ENCODE data around the gene COL24A1. TPM values are rescaled to one million over a fixed set of nuclear protein-coding genes. Genes with fewer than 3 reads are reported as not detected.

COL24A1 gene
- total RNA-seq, 6 donors from 2014 or later: 0.30 to 2.1 (median 0.68) TPM

DNA sequence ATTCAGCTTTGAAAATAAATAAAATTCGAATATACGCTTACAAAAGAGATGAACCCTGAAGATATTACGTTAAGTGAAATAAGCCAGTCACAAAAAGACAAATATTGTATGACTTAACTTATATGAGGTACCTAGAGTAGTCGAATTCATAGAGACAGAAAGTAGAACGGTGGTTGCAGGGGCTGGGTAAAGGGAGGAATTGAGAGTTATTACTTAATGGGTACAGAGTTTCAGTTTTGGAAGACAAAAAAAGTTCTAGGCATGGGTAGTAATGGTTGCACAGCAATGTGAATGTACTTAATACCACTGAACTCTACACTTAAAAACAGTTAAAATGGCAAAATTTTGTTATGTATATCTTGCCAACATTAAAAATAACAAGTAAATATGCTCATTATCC, 399.7 kb downstream of the COL24A1 start:
- H3K27ac ChIP-seq: no peak overlapping the region
- no peaks in the 10 kb centered on the region for H3K4me1 ChIP-seq
- 86 to 87% methylated on average over 5 of the region's 5 CpGs for WGBS, 2 donors
- H3K27me3 ChIP-seq: no peaks in the 10 kb centered on the region
- no peak overlapping the region for H3K4me3 ChIP-seq
- ATAC-seq (ENCODE audit: low FRiP score in 2 of 2) (no peak), DNase-seq (no peak)
- H3K36me3 ChIP-seq: no peaks in the 10 kb centered on the region
- H3K9me3 ChIP-seq: no peaks in the 10 kb centered on the region
- no peak for TF ChIP-seq POLR2A (IDR thresholded peaks at IDR 0.05)
- TF ChIP-seq EP300 (IDR thresholded peaks at IDR 0.05): no peak
- TF ChIP-seq CTCF (IDR thresholded peaks at IDR 0.05): no peak
- TF ChIP-seq POLR2AphosphoS5 (IDR thresholded peaks at IDR 0.05): no peak

- Histone ChIP-seq H3K36me3 (no peaks in the 10 kb centered on the region), H3K27me3 (no peaks in the 10 kb centered on the region), H3K9me3 (no peaks in the 10 kb centered on the region), H3K4me3 (no peak overlapping the region), H3K4me1 (no peaks in the 10 kb centered on the region), H3K27ac (no peak overlapping the region)
- TF ChIP-seq EP300 (IDR thresholded peaks at IDR 0.05) (no peak), POLR2AphosphoS5 (IDR thresholded peaks at IDR 0.05) (no peak), CTCF (IDR thresholded peaks at IDR 0.05) (no peak), POLR2A (IDR thresholded peaks at IDR 0.05) (no peak)
- no peak for DNase-seq
- WGBS, 2 donors: 0 to 78% methylated on average over 1 of the region's 1 CpG
- ATAC-seq (ENCODE audit: low FRiP score in 2 of 2): no peak
Observed at GRCh38 chr1:85748120-85748519, 408.5 kb downstream of the COL24A1 start.

DNA sequence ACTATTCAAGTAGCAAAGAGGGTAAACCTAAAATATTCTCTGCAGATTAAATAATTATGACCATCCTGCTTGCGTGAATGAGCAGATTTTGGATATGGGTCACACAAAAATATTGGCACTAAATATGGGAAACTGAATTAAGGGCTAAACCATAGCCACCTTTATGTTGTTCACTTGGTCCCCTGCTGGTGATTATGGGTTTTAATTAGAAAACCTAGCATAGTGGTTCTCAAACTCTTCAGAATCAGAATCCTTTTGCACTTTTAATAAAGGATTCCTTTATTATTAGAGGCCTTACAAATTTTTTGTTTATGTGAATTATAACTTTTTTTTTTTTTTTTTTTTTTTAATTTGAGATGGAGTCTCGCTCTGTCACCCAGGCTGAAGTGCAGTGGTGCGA, 409.8 kb downstream of the COL24A1 start:
- ATAC-seq (ENCODE audit: low FRiP score in 2 of 2): no peak
- no peaks in the 10 kb centered on the region for H3K36me3 ChIP-seq
- WGBS, 2 donors: 88 to 92% methylated on average over 3 of the region's 3 CpGs

DNA sequence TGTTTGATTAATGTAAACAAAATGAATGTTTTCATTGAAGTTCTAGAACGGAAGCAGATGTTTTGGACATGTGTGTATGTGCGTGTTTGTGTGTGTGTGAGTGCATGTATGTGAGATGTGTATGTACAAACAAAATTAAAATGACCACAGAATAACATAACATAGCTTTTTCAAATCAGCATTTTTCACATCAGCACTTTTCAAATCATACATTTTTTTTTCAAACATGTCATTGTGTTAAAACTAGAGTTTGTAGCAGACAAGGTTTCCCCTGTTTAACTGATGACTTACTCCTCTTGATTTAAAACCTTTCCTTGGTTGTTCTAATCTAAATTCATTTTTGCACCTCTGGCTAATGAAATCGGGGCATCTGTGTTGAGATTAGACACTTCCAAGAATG, 412.8 kb downstream of the COL24A1 start:
- Histone ChIP-seq H3K4me3 (no peak overlapping the region), H3K9me3 (no peaks in the 10 kb centered on the region), H3K27me3 (no peaks in the 10 kb centered on the region), H3K4me1 (no peaks in the 10 kb centered on the region), H3K36me3 (no peaks in the 10 kb centered on the region), H3K27ac (no peak overlapping the region)
- TF ChIP-seq EP300 (IDR thresholded peaks at IDR 0.05) (no peak), POLR2A (IDR thresholded peaks at IDR 0.05) (no peak), POLR2AphosphoS5 (IDR thresholded peaks at IDR 0.05) (no peak), CTCF (IDR thresholded peaks at IDR 0.05) (no peak)
- DNase-seq (no peak), ATAC-seq (ENCODE audit: low FRiP score in 2 of 2) (no peak)
- 71 to 81% methylated on average over 3 of the region's 3 CpGs for WGBS, 2 donors

More for the DNA sequence above, 409.8 kb downstream of the COL24A1 start:
- no peak for DNase-seq
- Histone ChIP-seq H3K4me3 (no peak overlapping the region), H3K4me1 (no peaks in the 10 kb centered on the region), H3K27me3 (no peaks in the 10 kb centered on the region), H3K9me3 (no peaks in the 10 kb centered on the region), H3K27ac (no peak overlapping the region)
- TF ChIP-seq EP300 (IDR thresholded peaks at IDR 0.05) (no peak), POLR2AphosphoS5 (IDR thresholded peaks at IDR 0.05) (no peak), CTCF (IDR thresholded peaks at IDR 0.05) (no peak), POLR2A (IDR thresholded peaks at IDR 0.05) (no peak)

DNA sequence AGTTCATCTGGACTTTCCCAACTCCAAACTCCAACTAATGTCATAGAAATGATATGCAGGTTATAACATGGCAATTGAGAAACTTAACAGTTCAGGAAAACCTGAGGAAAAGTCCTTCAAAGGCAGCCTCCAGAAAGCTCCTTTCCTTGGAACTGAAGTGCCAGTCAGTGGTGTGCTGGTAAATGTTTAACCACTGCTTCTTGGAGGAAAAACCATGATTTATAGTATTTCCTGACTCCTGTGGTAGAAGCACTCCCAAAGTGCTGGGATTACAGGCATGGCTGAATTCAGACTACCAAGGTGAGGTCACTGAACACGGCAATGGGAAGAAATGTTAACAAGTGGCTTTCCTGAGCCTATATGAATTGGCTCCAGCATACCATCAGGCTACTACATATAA, 421.6 kb downstream of the COL24A1 start:
- WGBS, 2 donors: 64 to 69% methylated on average over 1 of the region's 1 CpG
- Histone ChIP-seq H3K27me3 (no peaks in the 10 kb centered on the region), H3K27ac (no peak overlapping the region), H3K4me3 (no peak overlapping the region), H3K9me3 (no peaks in the 10 kb centered on the region), H3K4me1 (no peaks in the 10 kb centered on the region), H3K36me3 (no peaks in the 10 kb centered on the region)
- no peak for TF ChIP-seq POLR2A (IDR thresholded peaks at IDR 0.05)
- no peak for TF ChIP-seq EP300 (IDR thresholded peaks at IDR 0.05)
- TF ChIP-seq POLR2AphosphoS5 (IDR thresholded peaks at IDR 0.05): no peak
- TF ChIP-seq CTCF (IDR thresholded peaks at IDR 0.05): no peak
- no peak for ATAC-seq (ENCODE audit: low FRiP score in 2 of 2)
- DNase-seq: no peak

All from upper lobe of left lung (tissue), 6 donors.